Liver (tissue), 3 donors: Measurements from ENCODE around the gene ZC3H8.

Experiments used
- TAF1 ChIP-seq: conservative IDR thresholded peaks from 2 replicates; pipeline ENCODE4 v1.6.1; 2016; ENCODE audit warnings: antibody characterized with exemption, mild to moderate bottlenecking
- TF ChIP-seq, protein P1 (sequence below): fragments of 150-350 bp; IDR thresholded peaks from 2 replicates; pipeline ENCODE4 v1.5.1; 2017; ENCODE audit warnings: improper control_type of control experiment, low read depth, low read length; ENCODE audit not compliant: missing input control
- donor health status: healthy.
- donor health status: healthy.

DNA sequence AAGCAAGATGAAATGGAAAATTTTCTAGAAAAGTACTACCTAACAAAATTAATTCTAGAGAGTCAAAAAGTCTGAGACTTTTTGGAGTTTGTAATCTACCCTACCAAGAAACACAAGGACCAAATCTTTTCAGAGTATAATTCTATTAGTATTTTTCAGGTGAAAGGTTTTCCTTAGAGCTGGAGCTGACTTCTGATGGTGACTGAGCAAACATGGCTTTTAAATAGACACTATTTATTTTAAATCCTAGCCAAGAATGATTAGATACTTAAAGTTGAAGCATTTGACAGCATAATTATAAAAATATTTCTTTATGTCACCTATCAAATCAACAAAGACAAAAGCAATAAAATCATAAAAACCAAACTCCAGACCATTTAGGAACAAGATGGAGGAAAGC lies 47.1 kb upstream of the ZC3H8 start:
- TF ChIP-seq, protein P1, sequence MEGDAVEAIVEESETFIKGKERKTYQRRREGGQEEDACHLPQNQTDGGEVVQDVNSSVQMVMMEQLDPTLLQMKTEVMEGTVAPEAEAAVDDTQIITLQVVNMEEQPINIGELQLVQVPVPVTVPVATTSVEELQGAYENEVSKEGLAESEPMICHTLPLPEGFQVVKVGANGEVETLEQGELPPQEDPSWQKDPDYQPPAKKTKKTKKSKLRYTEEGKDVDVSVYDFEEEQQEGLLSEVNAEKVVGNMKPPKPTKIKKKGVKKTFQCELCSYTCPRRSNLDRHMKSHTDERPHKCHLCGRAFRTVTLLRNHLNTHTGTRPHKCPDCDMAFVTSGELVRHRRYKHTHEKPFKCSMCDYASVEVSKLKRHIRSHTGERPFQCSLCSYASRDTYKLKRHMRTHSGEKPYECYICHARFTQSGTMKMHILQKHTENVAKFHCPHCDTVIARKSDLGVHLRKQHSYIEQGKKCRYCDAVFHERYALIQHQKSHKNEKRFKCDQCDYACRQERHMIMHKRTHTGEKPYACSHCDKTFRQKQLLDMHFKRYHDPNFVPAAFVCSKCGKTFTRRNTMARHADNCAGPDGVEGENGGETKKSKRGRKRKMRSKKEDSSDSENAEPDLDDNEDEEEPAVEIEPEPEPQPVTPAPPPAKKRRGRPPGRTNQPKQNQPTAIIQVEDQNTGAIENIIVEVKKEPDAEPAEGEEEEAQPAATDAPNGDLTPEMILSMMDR = no peak
- no peak for TF ChIP-seq TAF1
